K562 (cell line): Measurements from ENCODE around the gene PNPLA7. TPM values are rescaled to one million over a fixed set of nuclear protein-coding genes. Genes with fewer than 3 reads are reported as not detected.

Experiments
- CLOCK ChIP-seq: fragments of 250-450 bp; sonication (Bioruptor Pico); IDR thresholded peaks from 2 replicates; pipeline ENCODE4 v1.4.0; 2020; ENCODE audit warnings: mild to moderate bottlenecking, moderate library complexity, borderline replicate concordance
- CUX1 ChIP-seq: fragments of 200-800 bp; sonication (Bioruptor generic); IDR thresholded peaks from 2 replicates; pipeline ENCODE4 v1.6.1; 2016; ENCODE audit warnings: missing genetic modification characterization, missing compliant biosample characterization
- ELK1 ChIP-seq: sonication (generic); formaldehyde crosslinking; IDR thresholded peaks from 2 replicates; pipeline ENCODE4 v1.8.1; 2022; ENCODE audit warnings: missing genetic modification reagents
- FUS ChIP-seq: fragments of 200-400 bp; formaldehyde crosslinking; optimal IDR thresholded peaks from 2 replicates; pipeline ENCODE3; 2017; ENCODE audit warnings: low read depth, low read length
- LARP7 ChIP-seq: fragments of 450-650 bp; IDR thresholded peaks from 2 replicates; pipeline ENCODE4 v1.6.1; 2016
- NFE2 ChIP-seq: IDR thresholded peaks from 2 replicates; pipeline ENCODE4 v1.6.1; 2014; ENCODE audit warnings: antibody characterized with exemption, low read depth
- NR2C2 ChIP-seq, 2 experiments: fragments of 200-800 bp in 1 of 2; sonication (Bioruptor generic) in 1 of 2; sonication (generic) in 1 of 2; formaldehyde crosslinking in 1 of 2; IDR thresholded peaks; 2 replicates each; pipeline versions ENCODE4 v1.6.1 to v1.8.0; 2016 to 2022; ENCODE audit warnings: mild to moderate bottlenecking in 1 of 2, missing compliant biosample characterization in 1 of 2, missing genetic modification characterization in 1 of 2, missing genetic modification reagents in 1 of 2
- PHF8 ChIP-seq: fragments of 200-600 bp; sonication (generic); IDR thresholded peaks from 2 replicates; pipeline ENCODE4 v1.6.1; 2012; ENCODE audit warnings: mixed run types, mild to moderate bottlenecking, inconsistent platforms, low read length, moderate library complexity, borderline replicate concordance
- RFX1 ChIP-seq: fragments of 450-650 bp; IDR thresholded peaks from 2 replicates; pipeline ENCODE4 v1.6.1; 2016; ENCODE audit warnings: mild to moderate bottlenecking, moderate library complexity
- RFX5 ChIP-seq: IDR thresholded peaks from 2 replicates; pipeline ENCODE4 v1.6.1; 2011; ENCODE audit warnings: low read depth, mild to moderate bottlenecking, improper control_type of control experiment, low read length
- RHOXF2B ChIP-seq: fragments of 250-450 bp; sonication (Bioruptor Pico); conservative IDR thresholded peaks from 2 replicates; pipeline ENCODE4 v1.5.1; 2021
- RNF2 ChIP-seq: sonication (generic); IDR thresholded peaks from 2 replicates; pipeline ENCODE4 v1.6.1; 2016
- SIRT6 ChIP-seq: IDR thresholded peaks from one replicate; pipeline ENCODE4 v1.6.1; 2012; ENCODE audit warnings: low read depth, mild to moderate bottlenecking, control low read depth, inconsistent platforms, low read length, moderate library complexity
- TBL1XR1 ChIP-seq, 2 experiments: IDR thresholded peaks; 2 replicates each; pipeline ENCODE4 v1.6.1; 2012; ENCODE audit warnings: improper control_type of control experiment in 2 of 2, low read length in 2 of 2, mild to moderate bottlenecking in 1 of 2
- ZNF24 ChIP-seq: fragments of 450-650 bp; IDR thresholded peaks from 2 replicates; pipeline ENCODE4 v1.6.1; 2016
- ZNF316 ChIP-seq: fragments of 450-650 bp; IDR thresholded peaks from 2 replicates; pipeline ENCODE4 v1.6.1; 2016
- ZNF507 ChIP-seq: conservative IDR thresholded peaks from 2 replicates; pipeline ENCODE4 v1.6.1; 2017; ENCODE audit warnings: missing genetic modification characterization, missing compliant biosample characterization
- ZNF830 ChIP-seq: fragments of 250-450 bp; sonication (Bioruptor Pico); IDR thresholded peaks from 2 replicates; pipeline ENCODE4 v1.5.0; 2021; ENCODE audit warnings: mild to moderate bottlenecking
- polyA plus RNA-seq, 8 experiments: library from polyadenylated mRNA; depleted of rRNA in 4 of 8; stranded (reverse) in 5 of 8; unstranded in 3 of 8; fragments of >200 nt; fragmentation: Nextera tagmentation in 2 of 8; fragmentation: Illumina TruSeq in 1 of 8; extraction: Ambion mirVana in 2 of 8; extraction: Trizol in 1 of 8; gene quantifications; 2 replicates each; pipeline versions ENCODE4 v1.2.1 to v1.2.3, GENCODE V29; 2011 to 2014; ENCODE audit warnings: inconsistent platforms in 1 of 8, missing spikeins in 1 of 8
- total RNA-seq, 7 experiments: library from RNA; depleted of rRNA in 6 of 7; stranded (reverse); fragments of >200 nt in 6 of 7; fragmentation: Illumina TruSeq in 2 of 7; extraction: Trizol in 2 of 7; gene quantifications; 2 replicates each; pipeline versions ENCODE4 v1.2.1 to v1.2.3, GENCODE V29; 2011 to 2021; ENCODE audit warnings: low replicate concordance in 1 of 7
- TF ChIP-seq, protein P1 (sequence below): sonication (generic); formaldehyde crosslinking; IDR thresholded peaks from 2 replicates; pipeline ENCODE4 v1.8.1; 2023; ENCODE audit warnings: mild to moderate bottlenecking, missing genetic modification reagents

Gene PNPLA7
- total and polyA plus RNA-seq, 9 of the 15 experiments (the other 6 are each of a cell fraction or from before 2014, with no cell fraction given) = 0.01 to 0.85 (median 0.19) TPM; not detected in 1

DNA sequence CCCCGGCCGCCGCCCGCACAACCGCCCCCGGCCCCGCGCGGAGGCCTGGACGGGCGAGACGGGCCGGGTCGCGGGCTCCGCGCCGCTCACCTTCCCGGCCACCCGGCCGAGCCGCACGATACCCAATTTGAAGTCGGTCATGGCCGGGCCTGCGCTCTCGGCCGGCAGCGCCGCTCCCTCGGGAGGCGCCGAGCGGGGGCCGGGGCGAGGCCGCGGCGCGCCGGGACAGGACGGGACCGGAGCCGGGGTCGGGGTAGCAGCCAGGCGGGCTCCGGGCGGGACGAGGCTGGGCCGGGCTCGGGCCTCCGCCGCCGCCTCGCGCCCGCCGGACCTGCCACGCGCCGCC lies 39.9 kb upstream of the PNPLA7 start (continued):
- no peak for TF ChIP-seq SIRT6
- TF ChIP-seq RNF2 = no peak
- no peak for TF ChIP-seq ZNF24
- TF ChIP-seq ZNF507 (tag) = no peak
- no peak for TF ChIP-seq RFX5
- TF ChIP-seq ZNF830 = no peak
- no peak for TF ChIP-seq ZNF316
- no peak for TF ChIP-seq RHOXF2B (CRISPR knock-in tag)
- TF ChIP-seq RFX1 = no peak
- no peak for TF ChIP-seq ELK1 (CRISPR knock-in tag)
- TF ChIP-seq CUX1 (CRISPR knock-in tag) = no peak
- TF ChIP-seq, protein P1, sequence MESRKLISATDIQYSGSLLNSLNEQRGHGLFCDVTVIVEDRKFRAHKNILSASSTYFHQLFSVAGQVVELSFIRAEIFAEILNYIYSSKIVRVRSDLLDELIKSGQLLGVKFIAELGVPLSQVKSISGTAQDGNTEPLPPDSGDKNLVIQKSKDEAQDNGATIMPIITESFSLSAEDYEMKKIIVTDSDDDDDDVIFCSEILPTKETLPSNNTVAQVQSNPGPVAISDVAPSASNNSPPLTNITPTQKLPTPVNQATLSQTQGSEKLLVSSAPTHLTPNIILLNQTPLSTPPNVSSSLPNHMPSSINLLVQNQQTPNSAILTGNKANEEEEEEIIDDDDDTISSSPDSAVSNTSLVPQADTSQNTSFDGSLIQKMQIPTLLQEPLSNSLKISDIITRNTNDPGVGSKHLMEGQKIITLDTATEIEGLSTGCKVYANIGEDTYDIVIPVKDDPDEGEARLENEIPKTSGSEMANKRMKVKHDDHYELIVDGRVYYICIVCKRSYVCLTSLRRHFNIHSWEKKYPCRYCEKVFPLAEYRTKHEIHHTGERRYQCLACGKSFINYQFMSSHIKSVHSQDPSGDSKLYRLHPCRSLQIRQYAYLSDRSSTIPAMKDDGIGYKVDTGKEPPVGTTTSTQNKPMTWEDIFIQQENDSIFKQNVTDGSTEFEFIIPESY (CRISPR knock-in tag) = no peak
- TF ChIP-seq LARP7 = no peak
- TF ChIP-seq CLOCK (CRISPR knock-in tag) = no peak
- TF ChIP-seq NFE2 = no peak
- TF ChIP-seq PHF8 = peak; percentile 65; the same call in 1 of the 2 replicates
- peak; percentile 14 for TF ChIP-seq FUS
- TF ChIP-seq NR2C2 (CRISPR knock-in tag; IDR thresholded peaks at IDR 0.05) = no peak
- TF ChIP-seq NR2C2 (tag; IDR thresholded peaks at IDR 0.05) = peak; percentile 38; the same call in 1 of the 2 replicates
- TF ChIP-seq TBL1XR1 (IDR thresholded peaks at IDR 0.05; ENCODE audit: low read length in 2 of 2) = no peak
